ENCODE results near the gene MRPL55. TPM values are rescaled to one million over a fixed set of nuclear protein-coding genes. Genes with fewer than 3 reads are reported as not detected.

MRPL55 gene
- total and polyA plus RNA-seq, 2 of the 13 experiments (the other 11 are each of a cell fraction or from before 2014, with no cell fraction given), result 58.6 to 92.9 TPM

- Histone ChIP-seq H3K4me1 (ENCODE audit: insufficient read depth, low read length) (peaks cover 41% of the 10 kb centered on the region), H2AFZ (ENCODE audit: low read length) (no peak within 1 kb of the TSS), H3K79me2 (ENCODE audit: insufficient read depth, low read length) (peaks cover 60% of the 10 kb centered on the region), H3K9me3 (ENCODE audit: low read length) (no peaks in the 10 kb centered on the region), H3K4me3 (replicated peaks in 1 of 3; ENCODE audit: insufficient read depth in 1 of 3, low read depth in 2 of 3, low read length in 3 of 3) (peak within 1 kb of the TSS; percentile 82 to 100 (median 85)), H3K27ac (ENCODE audit: extremely low read length, insufficient read depth, low read length) (peak within 1 kb of the TSS; percentile 86), H3K36me3 (replicated peaks in 1 of 2; ENCODE audit: control insufficient read depth in 1 of 2, insufficient read depth in 2 of 2, low read length in 2 of 2) (peaks cover 0 to 10% of the 10 kb centered on the region in 2 experiments; a peak in 2 of 5 replicates), H4K20me1 (ENCODE audit: insufficient read depth, low read length) (peaks cover 41% of the 10 kb centered on the region), H3K9ac (ENCODE audit: insufficient read depth, low read depth, low read length) (peak within 1 kb of the TSS; percentile 100), H3K4me2 (ENCODE audit: low read depth, low read length) (peak within 1 kb of the TSS; percentile 96), H3K27me3 (ENCODE audit: control insufficient read depth in 1 of 2, insufficient read depth in 2 of 2, low read length in 2 of 2) (no peaks in the 10 kb centered on the region; a peak in 1 of 5 replicates)
- FAIRE-seq (peak; percentile 61), ATAC-seq (peak; percentile 77), DNase-seq (ENCODE audit: low spot score) (peak; percentile 78)
- 0% methylated on average over 9 of the region's 87 CpGs for WGBS (ENCODE audit: low lambda C conversion rate)
- CTCF ChIA-PET (ENCODE audit: low intra/inter-chr PET ratio, low total read pairs), result no interaction called here
- no TSS peak for BruUV-seq (replicated peaks)
- in situ Hi-C loops (cut with HindIII; ENCODE audit: extremely low pct_ligation_motif_present, low pct_unique_long_range_greater_than_20kb), result no loop called here
- intact Hi-C loops (cut with micrococcal nuclease; ENCODE audit: unreplicated experiment), result loop anchor here (10.0 kb wide), 1 partner anchor 1148 kb away; no protein-coding TSS in a partner anchor
- POLR2A ChIA-PET, result interaction anchor here (1.0 to 2.1 kb wide), 8 partner anchors 9 to 92 kb away, joined by 3 to 18 read pairs (median 4); partner anchors contain the start of gene IBA57
- TF ChIP-seq ARNTL (CRISPR knock-in tag; IDR thresholded peaks at IDR 0.05) (no peak), AGO1 (IDR thresholded peaks at IDR 0.05; ENCODE audit: low read depth, low read length, poor library complexity, severe bottlenecking) (no peak), MAFK (conservative IDR thresholded peaks at IDR 0.05 in 1 of 2, IDR thresholded peaks at IDR 0.05 in 1 of 2; ENCODE audit: low read length in 2 of 2) (no peak), ZNF18 (CRISPR knock-in tag; IDR thresholded peaks at IDR 0.05; ENCODE audit: insufficient replicate concordance) (no peak), NCOA5 (CRISPR knock-in tag; IDR thresholded peaks at IDR 0.05) (no peak), PHF21A (CRISPR knock-in tag; IDR thresholded peaks at IDR 0.05) (no peak), TEF (CRISPR knock-in tag; IDR thresholded peaks at IDR 0.05) (no peak), ZNF547 (CRISPR knock-in tag; IDR thresholded peaks at IDR 0.05) (peak; percentile 71; the same call in 1 of the 2 replicates), GPN1 (CRISPR knock-in tag; IDR thresholded peaks at IDR 0.05; ENCODE audit: borderline replicate concordance) (no peak), TARDBP (CRISPR knock-in tag; IDR thresholded peaks at IDR 0.05) (0 out of 2 replicates have a peak, but pooled peaks have one; percentile 31), ZNF709 (CRISPR knock-in tag; IDR thresholded peaks at IDR 0.05) (peak; percentile 81; the same call in 1 of the 2 replicates), NFKB2 (CRISPR knock-in tag; IDR thresholded peaks at IDR 0.05; ENCODE audit: borderline replicate concordance) (peak; percentile 53; the same call in 1 of the 2 replicates)
- TF ChIP-seq, protein P1, sequence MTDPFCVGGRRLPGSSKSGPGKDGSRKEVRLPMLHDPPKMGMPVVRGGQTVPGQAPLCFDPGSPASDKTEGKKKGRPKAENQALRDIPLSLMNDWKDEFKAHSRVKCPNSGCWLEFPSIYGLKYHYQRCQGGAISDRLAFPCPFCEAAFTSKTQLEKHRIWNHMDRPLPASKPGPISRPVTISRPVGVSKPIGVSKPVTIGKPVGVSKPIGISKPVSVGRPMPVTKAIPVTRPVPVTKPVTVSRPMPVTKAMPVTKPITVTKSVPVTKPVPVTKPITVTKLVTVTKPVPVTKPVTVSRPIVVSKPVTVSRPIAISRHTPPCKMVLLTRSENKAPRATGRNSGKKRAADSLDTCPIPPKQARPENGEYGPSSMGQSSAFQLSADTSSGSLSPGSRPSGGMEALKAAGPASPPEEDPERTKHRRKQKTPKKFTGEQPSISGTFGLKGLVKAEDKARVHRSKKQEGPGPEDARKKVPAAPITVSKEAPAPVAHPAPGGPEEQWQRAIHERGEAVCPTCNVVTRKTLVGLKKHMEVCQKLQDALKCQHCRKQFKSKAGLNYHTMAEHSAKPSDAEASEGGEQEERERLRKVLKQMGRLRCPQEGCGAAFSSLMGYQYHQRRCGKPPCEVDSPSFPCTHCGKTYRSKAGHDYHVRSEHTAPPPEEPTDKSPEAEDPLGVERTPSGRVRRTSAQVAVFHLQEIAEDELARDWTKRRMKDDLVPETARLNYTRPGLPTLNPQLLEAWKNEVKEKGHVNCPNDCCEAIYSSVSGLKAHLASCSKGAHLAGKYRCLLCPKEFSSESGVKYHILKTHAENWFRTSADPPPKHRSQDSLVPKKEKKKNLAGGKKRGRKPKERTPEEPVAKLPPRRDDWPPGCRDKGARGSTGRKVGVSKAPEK (CRISPR knock-in tag; IDR thresholded peaks at IDR 0.05; ENCODE audit: borderline replicate concordance), result no peak
- TF ChIP-seq, protein P2, sequence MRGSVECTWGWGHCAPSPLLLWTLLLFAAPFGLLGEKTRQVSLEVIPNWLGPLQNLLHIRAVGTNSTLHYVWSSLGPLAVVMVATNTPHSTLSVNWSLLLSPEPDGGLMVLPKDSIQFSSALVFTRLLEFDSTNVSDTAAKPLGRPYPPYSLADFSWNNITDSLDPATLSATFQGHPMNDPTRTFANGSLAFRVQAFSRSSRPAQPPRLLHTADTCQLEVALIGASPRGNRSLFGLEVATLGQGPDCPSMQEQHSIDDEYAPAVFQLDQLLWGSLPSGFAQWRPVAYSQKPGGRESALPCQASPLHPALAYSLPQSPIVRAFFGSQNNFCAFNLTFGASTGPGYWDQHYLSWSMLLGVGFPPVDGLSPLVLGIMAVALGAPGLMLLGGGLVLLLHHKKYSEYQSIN (CRISPR knock-in tag; IDR thresholded peaks at IDR 0.05; ENCODE audit: borderline replicate concordance), result no peak
- TF ChIP-seq, protein P3, sequence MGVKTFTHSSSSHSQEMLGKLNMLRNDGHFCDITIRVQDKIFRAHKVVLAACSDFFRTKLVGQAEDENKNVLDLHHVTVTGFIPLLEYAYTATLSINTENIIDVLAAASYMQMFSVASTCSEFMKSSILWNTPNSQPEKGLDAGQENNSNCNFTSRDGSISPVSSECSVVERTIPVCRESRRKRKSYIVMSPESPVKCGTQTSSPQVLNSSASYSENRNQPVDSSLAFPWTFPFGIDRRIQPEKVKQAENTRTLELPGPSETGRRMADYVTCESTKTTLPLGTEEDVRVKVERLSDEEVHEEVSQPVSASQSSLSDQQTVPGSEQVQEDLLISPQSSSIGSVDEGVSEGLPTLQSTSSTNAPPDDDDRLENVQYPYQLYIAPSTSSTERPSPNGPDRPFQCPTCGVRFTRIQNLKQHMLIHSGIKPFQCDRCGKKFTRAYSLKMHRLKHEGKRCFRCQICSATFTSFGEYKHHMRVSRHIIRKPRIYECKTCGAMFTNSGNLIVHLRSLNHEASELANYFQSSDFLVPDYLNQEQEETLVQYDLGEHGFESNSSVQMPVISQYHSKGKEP (CRISPR knock-in tag; IDR thresholded peaks at IDR 0.05), result no peak; the same call in 1 of the 2 replicates
These were observed 26.7 kb downstream of the MRPL55 start, which contains the start of gene ARF1 for GRCh38 chr1:228082214-228082917. Gene ARF1, plus strand, starts transcription at chr1:228082708. Its CDS starts 14,407 bp downstream, at chr1:228097115.

Data from HepG2 (cell line).